ENCODE measurements around the gene TRIM52.

TRIM52 gene

GRCh38 chr5:181255836-181256578, 4.9 kb downstream of the TRIM52 start:
- Histone ChIP-seq H3K4me3 (ENCODE audit: low read depth, low read length) (no peak overlapping the region), H3K9ac (ENCODE audit: low read depth, low read length) (no peak overlapping the region), H3K4me1 (ENCODE audit: control insufficient read depth, insufficient read depth, low read length) (peaks cover 9% of the 10 kb centered on the region), H3K27me3 (ENCODE audit: control insufficient read depth, insufficient read depth, low read length) (no peaks in the 10 kb centered on the region), H3K36me3 (ENCODE audit: control insufficient read depth, insufficient read depth, low read length) (peaks cover 58% of the 10 kb centered on the region), H3K27ac (ENCODE audit: low read depth, low read length) (no peak overlapping the region), H3K9me3 (ENCODE audit: control insufficient read depth, insufficient read depth, low read length) (no peaks in the 10 kb centered on the region)

GRCh38 chr5:181255276-181255675, 5.7 kb downstream of the TRIM52 start:
- Histone ChIP-seq H3K27ac (ENCODE audit: low read depth, low read length) (no peak overlapping the region), H3K4me3 (ENCODE audit: low read depth, low read length) (no peak overlapping the region), H3K36me3 (ENCODE audit: control insufficient read depth, insufficient read depth, low read length) (peaks cover 64% of the 10 kb centered on the region), H3K9me3 (ENCODE audit: control insufficient read depth, insufficient read depth, low read length) (no peaks in the 10 kb centered on the region), H3K9ac (ENCODE audit: low read depth, low read length) (no peak overlapping the region), H3K4me1 (ENCODE audit: control insufficient read depth, insufficient read depth, low read length) (peaks cover 9% of the 10 kb centered on the region), H3K27me3 (ENCODE audit: control insufficient read depth, insufficient read depth, low read length) (no peaks in the 10 kb centered on the region)

GRCh38 chr5:181248277-181248676, 12.7 kb downstream of the TRIM52 start:
- H3K9me3 ChIP-seq (ENCODE audit: control insufficient read depth, insufficient read depth, low read length), result no peaks in the 10 kb centered on the region
- peak overlapping the region; percentile 99 for H3K4me3 ChIP-seq (ENCODE audit: low read depth, low read length)
- H3K36me3 ChIP-seq (ENCODE audit: control insufficient read depth, insufficient read depth, low read length), result peaks cover 44% of the 10 kb centered on the region
- H3K4me1 ChIP-seq (ENCODE audit: control insufficient read depth, insufficient read depth, low read length), result peaks cover 14% of the 10 kb centered on the region
- peak overlapping the region; percentile 53 for H3K27ac ChIP-seq (ENCODE audit: low read depth, low read length)
- peak overlapping the region; percentile 36; the same call in 1 of the 2 replicates for H3K9ac ChIP-seq (ENCODE audit: low read depth, low read length)
- no peaks in the 10 kb centered on the region for H3K27me3 ChIP-seq (ENCODE audit: control insufficient read depth, insufficient read depth, low read length)

GRCh38 chr5:181246276-181247049, 14.5 kb downstream of the TRIM52 start:
- no peaks in the 10 kb centered on the region for H3K27me3 ChIP-seq (ENCODE audit: control insufficient read depth, insufficient read depth, low read length)
- H3K4me1 ChIP-seq (ENCODE audit: control insufficient read depth, insufficient read depth, low read length), result peaks cover 23% of the 10 kb centered on the region
- peak overlapping the region; percentile 94 for H3K9ac ChIP-seq (ENCODE audit: low read depth, low read length)
- no peaks in the 10 kb centered on the region for H3K9me3 ChIP-seq (ENCODE audit: control insufficient read depth, insufficient read depth, low read length)
- peak overlapping the region; percentile 99 for H3K4me3 ChIP-seq (ENCODE audit: low read depth, low read length)
- peaks cover 44% of the 10 kb centered on the region for H3K36me3 ChIP-seq (ENCODE audit: control insufficient read depth, insufficient read depth, low read length)
- peak overlapping the region; percentile 95 for H3K27ac ChIP-seq (ENCODE audit: low read depth, low read length)

GRCh38 chr5:181245427-181246275, 15.3 kb downstream of the TRIM52 start:
- Histone ChIP-seq H3K27ac (ENCODE audit: low read depth, low read length) (peak overlapping the region; percentile 95), H3K4me3 (ENCODE audit: low read depth, low read length) (peak overlapping the region; percentile 99), H3K9ac (ENCODE audit: low read depth, low read length) (peak overlapping the region; percentile 68), H3K36me3 (ENCODE audit: control insufficient read depth, insufficient read depth, low read length) (peaks cover 44% of the 10 kb centered on the region), H3K27me3 (ENCODE audit: control insufficient read depth, insufficient read depth, low read length) (no peaks in the 10 kb centered on the region), H3K9me3 (ENCODE audit: control insufficient read depth, insufficient read depth, low read length) (no peaks in the 10 kb centered on the region), H3K4me1 (ENCODE audit: control insufficient read depth, insufficient read depth, low read length) (peaks cover 23% of the 10 kb centered on the region)

- Histone ChIP-seq H3K4me1 (ENCODE audit: control insufficient read depth, insufficient read depth, low read length) (peaks cover 19% of the 10 kb centered on the region), H3K36me3 (ENCODE audit: control insufficient read depth, insufficient read depth, low read length) (peaks cover 47% of the 10 kb centered on the region), H3K9me3 (ENCODE audit: control insufficient read depth, insufficient read depth, low read length) (no peaks in the 10 kb centered on the region), H3K27me3 (ENCODE audit: control insufficient read depth, insufficient read depth, low read length) (no peaks in the 10 kb centered on the region), H3K9ac (ENCODE audit: low read depth, low read length) (peak within 1 kb of the TSS; percentile 98), H3K27ac (ENCODE audit: low read depth, low read length) (peak within 1 kb of the TSS; percentile 99), H3K4me3 (ENCODE audit: low read depth, low read length) (peak within 1 kb of the TSS; percentile 99)
Observed at GRCh38 chr5:181243564-181244343, 17.2 kb downstream of the TRIM52 start, which contains the start of gene RACK1. TSS of gene RACK1 (minus strand) at chr5:181243906. CDS start at chr5:181243800, 106 bp downstream.

GRCh38 chr5:181243018-181243563, 17.9 kb downstream of the TRIM52 start:
- peak overlapping the region; percentile 95 for H3K4me3 ChIP-seq (ENCODE audit: low read depth, low read length)
- no peaks in the 10 kb centered on the region for H3K27me3 ChIP-seq (ENCODE audit: control insufficient read depth, insufficient read depth, low read length)
- H3K36me3 ChIP-seq (ENCODE audit: control insufficient read depth, insufficient read depth, low read length), result peaks cover 51% of the 10 kb centered on the region
- peak overlapping the region; percentile 99 for H3K27ac ChIP-seq (ENCODE audit: low read depth, low read length)
- peaks cover 18% of the 10 kb centered on the region for H3K4me1 ChIP-seq (ENCODE audit: control insufficient read depth, insufficient read depth, low read length)
- H3K9ac ChIP-seq (ENCODE audit: low read depth, low read length), result peak overlapping the region; percentile 98
- H3K9me3 ChIP-seq (ENCODE audit: control insufficient read depth, insufficient read depth, low read length), result no peaks in the 10 kb centered on the region

- peak overlapping the region; percentile 98 for H3K9ac ChIP-seq (ENCODE audit: low read depth, low read length)
- H3K4me3 ChIP-seq (ENCODE audit: low read depth, low read length), result peak overlapping the region; percentile 95
- peaks cover 61% of the 10 kb centered on the region for H3K36me3 ChIP-seq (ENCODE audit: control insufficient read depth, insufficient read depth, low read length)
- H3K27ac ChIP-seq (ENCODE audit: low read depth, low read length), result peak overlapping the region; percentile 99
- no peaks in the 10 kb centered on the region for H3K9me3 ChIP-seq (ENCODE audit: control insufficient read depth, insufficient read depth, low read length)
- peaks cover 14% of the 10 kb centered on the region for H3K4me1 ChIP-seq (ENCODE audit: control insufficient read depth, insufficient read depth, low read length)
- H3K27me3 ChIP-seq (ENCODE audit: control insufficient read depth, insufficient read depth, low read length), result no peaks in the 10 kb centered on the region
Observed at GRCh38 chr5:181242031-181242451, 18.9 kb downstream of the TRIM52 start.

GRCh38 chr5:181241393-181241975, 19.5 kb downstream of the TRIM52 start:
- Histone ChIP-seq H3K9ac (ENCODE audit: low read depth, low read length) (peak overlapping the region; percentile 98), H3K27ac (ENCODE audit: low read depth, low read length) (peak overlapping the region; percentile 99), H3K4me1 (ENCODE audit: control insufficient read depth, insufficient read depth, low read length) (peaks cover 14% of the 10 kb centered on the region), H3K4me3 (ENCODE audit: low read depth, low read length) (peak overlapping the region; percentile 95), H3K27me3 (ENCODE audit: control insufficient read depth, insufficient read depth, low read length) (no peaks in the 10 kb centered on the region), H3K9me3 (ENCODE audit: control insufficient read depth, insufficient read depth, low read length) (no peaks in the 10 kb centered on the region), H3K36me3 (ENCODE audit: control insufficient read depth, insufficient read depth, low read length) (peaks cover 66% of the 10 kb centered on the region)

All from HUES48 (cell line).